Skeletal muscle tissue (tissue), 4 donors: ENCODE data around the gene TARS3. TPM values are rescaled to one million over a fixed set of nuclear protein-coding genes. Genes with fewer than 3 reads are reported as not detected.

Source experiments
- H3K27ac ChIP-seq: one replicate; pipeline ENCODE4 v1.7.0; 2013; ENCODE audit warnings: mild to moderate bottlenecking, low read depth, low read length, inconsistent platforms
- H3K27me3 ChIP-seq, 3 donors: one replicate each; pipeline ENCODE4 v1.7.0; 2013; ENCODE audit warnings: low read length in 3 of 3; ENCODE audit not compliant: control insufficient read depth in 3 of 3, insufficient read depth in 3 of 3
- H3K36me3 ChIP-seq, 3 donors: one replicate each; pipeline ENCODE4 v1.7.0; 2013; ENCODE audit warnings: low read length in 3 of 3; ENCODE audit not compliant: control insufficient read depth in 3 of 3, insufficient read depth in 3 of 3
- H3K4me1 ChIP-seq, 3 donors: one replicate each; pipeline ENCODE4 v1.7.0; 2013; ENCODE audit warnings: low read length in 3 of 3, mild to moderate bottlenecking in 3 of 3; ENCODE audit not compliant: control insufficient read depth in 3 of 3, insufficient read depth in 3 of 3
- H3K4me3 ChIP-seq, 3 donors: one replicate each; pipeline ENCODE4 v1.7.0; 2013; ENCODE audit warnings: low read length in 3 of 3
- H3K9ac ChIP-seq, 3 donors: one replicate each; pipeline ENCODE4 v1.7.0; 2013; ENCODE audit warnings: low read length in 3 of 3, mild to moderate bottlenecking in 3 of 3, moderate library complexity in 2 of 3, low read depth in 1 of 3
- H3K9me3 ChIP-seq, 3 donors: one replicate each; pipeline ENCODE4 v1.7.0; 2013; ENCODE audit warnings: low read length in 3 of 3; ENCODE audit not compliant: control insufficient read depth in 3 of 3
- total RNA-seq: library from RNA; depleted of rRNA; stranded (reverse); fragments of >200 nt; gene quantifications from one replicate; pipeline ENCODE4 v1.2.3, GENCODE V29; 2014
- donor health status: Osteomylitis.

TARS3 gene
- total RNA-seq, 1 donor from 2014 or later: 21.4 TPM

- Histone ChIP-seq H3K9me3 (no peaks in the 10 kb centered on the region), H3K36me3 (peaks cover 41 to 66% (median 61%) of the 10 kb centered on the region in 3 donors), H3K4me1 (no peaks in the 10 kb centered on the region), H3K4me3 (no peak overlapping the region), H3K27ac (no peak overlapping the region), H3K27me3 (no peaks in the 10 kb centered on the region), H3K9ac (no peak overlapping the region)
Observed at GRCh38 chr15:101709466-101709865, 14.8 kb downstream of the TARS3 start.

GRCh38 chr15:101707983-101708382 lies 16.3 kb downstream of the TARS3 start:
- Histone ChIP-seq H3K9ac (no peak overlapping the region), H3K4me3 (no peak overlapping the region), H3K27me3 (no peaks in the 10 kb centered on the region), H3K9me3 (no peaks in the 10 kb centered on the region), H3K27ac (no peak overlapping the region), H3K4me1 (no peaks in the 10 kb centered on the region), H3K36me3 (peaks cover 40 to 58% (median 56%) of the 10 kb centered on the region in 3 donors)

- Histone ChIP-seq H3K27ac (no peak overlapping the region), H3K36me3 (peaks cover 43 to 62% (median 61%) of the 10 kb centered on the region in 3 donors), H3K9me3 (no peaks in the 10 kb centered on the region), H3K27me3 (no peaks in the 10 kb centered on the region), H3K4me3 (no peak overlapping the region), H3K9ac (no peak overlapping the region), H3K4me1 (no peaks in the 10 kb centered on the region)
Observed at GRCh38 chr15:101702077-101702476, 22.2 kb downstream of the TARS3 start.

- Histone ChIP-seq H3K27ac (no peak overlapping the region), H3K9ac (no peak overlapping the region), H3K36me3 (peaks cover 38 to 70% (median 60%) of the 10 kb centered on the region in 3 donors), H3K27me3 (no peaks in the 10 kb centered on the region), H3K4me3 (no peak overlapping the region), H3K4me1 (no peaks in the 10 kb centered on the region), H3K9me3 (no peaks in the 10 kb centered on the region)
Observed at GRCh38 chr15:101698314-101698713, 26.0 kb downstream of the TARS3 start.

GRCh38 chr15:101697488-101697887 lies 26.8 kb downstream of the TARS3 start:
- no peaks in the 10 kb centered on the region for H3K9me3 ChIP-seq
- no peak overlapping the region for H3K27ac ChIP-seq
- no peak overlapping the region for H3K9ac ChIP-seq
- peaks cover 43 to 64% (median 58%) of the 10 kb centered on the region in 3 donors for H3K36me3 ChIP-seq
- no peak overlapping the region for H3K4me3 ChIP-seq
- no peaks in the 10 kb centered on the region for H3K4me1 ChIP-seq
- no peaks in the 10 kb centered on the region for H3K27me3 ChIP-seq

- no peak overlapping the region for H3K27ac ChIP-seq
- H3K4me3 ChIP-seq: no peak overlapping the region
- H3K9me3 ChIP-seq: no peaks in the 10 kb centered on the region
- H3K4me1 ChIP-seq: no peaks in the 10 kb centered on the region
- peaks cover 39 to 59% (median 58%) of the 10 kb centered on the region in 3 donors for H3K36me3 ChIP-seq
- H3K27me3 ChIP-seq: no peaks in the 10 kb centered on the region
- H3K9ac ChIP-seq: no peak overlapping the region
Observed at GRCh38 chr15:101696829-101697228, 27.4 kb downstream of the TARS3 start.

- Histone ChIP-seq H3K9ac (no peak overlapping the region), H3K4me3 (no peak overlapping the region), H3K4me1 (no peaks in the 10 kb centered on the region), H3K9me3 (no peaks in the 10 kb centered on the region), H3K27me3 (no peaks in the 10 kb centered on the region), H3K36me3 (peaks cover 30 to 42% (median 41%) of the 10 kb centered on the region in 3 donors), H3K27ac (no peak overlapping the region)
Observed at GRCh38 chr15:101694261-101694660, 30.0 kb downstream of the TARS3 start.

GRCh38 chr15:101692801-101693598 lies 31.3 kb downstream of the TARS3 start:
- Histone ChIP-seq H3K36me3 (peaks cover 27 to 33% (median 33%) of the 10 kb centered on the region in 3 donors), H3K27me3 (no peaks in the 10 kb centered on the region), H3K9me3 (no peaks in the 10 kb centered on the region), H3K4me1 (no peaks in the 10 kb centered on the region), H3K4me3 (no peak overlapping the region), H3K27ac (no peak overlapping the region), H3K9ac (no peak overlapping the region)

GRCh38 chr15:101689901-101690300 lies 34.4 kb downstream of the TARS3 start:
- H3K9me3 ChIP-seq: no peaks in the 10 kb centered on the region
- H3K4me1 ChIP-seq: no peaks in the 10 kb centered on the region
- H3K27ac ChIP-seq: no peak overlapping the region
- H3K27me3 ChIP-seq: no peaks in the 10 kb centered on the region
- no peak overlapping the region for H3K9ac ChIP-seq
- peaks cover 17 to 24% (median 21%) of the 10 kb centered on the region in 3 donors for H3K36me3 ChIP-seq
- no peak overlapping the region for H3K4me3 ChIP-seq

- Histone ChIP-seq H3K27ac (no peak overlapping the region), H3K36me3 (peaks cover 15 to 21% (median 20%) of the 10 kb centered on the region in 3 donors), H3K9me3 (no peaks in the 10 kb centered on the region), H3K4me3 (no peak overlapping the region), H3K4me1 (no peaks in the 10 kb centered on the region), H3K9ac (no peak overlapping the region), H3K27me3 (no peaks in the 10 kb centered on the region)
Observed at GRCh38 chr15:101686718-101687117, 37.6 kb downstream of the TARS3 start.
